ENCODE results near the gene FBLN5. TPM values are rescaled to one million over a fixed set of nuclear protein-coding genes. Genes with fewer than 3 reads are reported as not detected.

The FBLN5 gene
- total and polyA plus RNA-seq, 4 donors: 3.9 to 21.8 (median 14.8) TPM

GRCh38 chr14:91929700-91930099 lies 17.8 kb downstream of the FBLN5 start:
- H3K4me3 ChIP-seq (ENCODE audit: low read depth in 1 of 3, low read length in 3 of 3): no peak overlapping the region
- no peaks in the 10 kb centered on the region for H3K27me3 ChIP-seq (ENCODE audit: control insufficient read depth in 4 of 4, insufficient read depth in 4 of 4, low read length in 3 of 4)
- H3K27ac ChIP-seq (ENCODE audit: low read depth in 1 of 2, low read length in 2 of 2): no peak overlapping the region
- TF ChIP-seq JUND (IDR thresholded peaks at IDR 0.05) (no peak), GABPA (IDR thresholded peaks at IDR 0.05 in 1 of 2, conservative IDR thresholded peaks at IDR 0.05 in 1 of 2) (no peak), YY1 (IDR thresholded peaks at IDR 0.05) (no peak), RAD21 (IDR thresholded peaks at IDR 0.05) (no peak), ZBTB33 (IDR thresholded peaks at IDR 0.05) (no peak), HNF4G (IDR thresholded peaks at IDR 0.05) (no peak), ATF3 (IDR thresholded peaks at IDR 0.05) (no peak), RXRA (IDR thresholded peaks at IDR 0.05) (no peak), NR2F2 (IDR thresholded peaks at IDR 0.05) (no peak), HNF4A (conservative IDR thresholded peaks at IDR 0.05) (no peak), SP1 (IDR thresholded peaks at IDR 0.05) (no peak), REST (IDR thresholded peaks at IDR 0.05) (no peak), FOXA2 (IDR thresholded peaks at IDR 0.05) (no peak), TAF1 (conservative IDR thresholded peaks at IDR 0.05) (no peak), EGR1 (IDR thresholded peaks at IDR 0.05; ENCODE audit: low read depth in 2 of 2) (no peak), FOXA1 (IDR thresholded peaks at IDR 0.05) (no peak), CTCF (IDR thresholded peaks at IDR 0.05; ENCODE audit: low read depth, low read length, missing input control) (no peak), MAX (IDR thresholded peaks at IDR 0.05) (no peak)
- H3K36me3 ChIP-seq (ENCODE audit: control insufficient read depth in 4 of 4, insufficient read depth in 3 of 4, low read depth in 1 of 4, low read length in 3 of 4): no peaks in the 10 kb centered on the region
- H3K9me3 ChIP-seq (ENCODE audit: control insufficient read depth in 4 of 4, low read length in 3 of 4): no peaks in the 10 kb centered on the region
- no peak overlapping the region for H3K9ac ChIP-seq (ENCODE audit: low read depth in 1 of 2, low read length in 2 of 2)
- peaks cover 0 to 2% (median 0%) of the 10 kb centered on the region in 4 donors for H3K4me1 ChIP-seq (ENCODE audit: control insufficient read depth in 4 of 4, insufficient read depth in 4 of 4, low read length in 3 of 4)
- DNase-seq (ENCODE audit: low spot score): no peak
- WGBS: 85% methylated on average over 3 of the region's 3 CpGs

Measured in liver (tissue), 9 donors.